ENCODE measurements around the gene CHURC1. TPM values are rescaled to one million over a fixed set of nuclear protein-coding genes. Genes with fewer than 3 reads are reported as not detected.

Gene CHURC1
- total RNA-seq: 10 to 100 TPM; 28.9 to 74.7 (median 56.0) TPM

DNA sequence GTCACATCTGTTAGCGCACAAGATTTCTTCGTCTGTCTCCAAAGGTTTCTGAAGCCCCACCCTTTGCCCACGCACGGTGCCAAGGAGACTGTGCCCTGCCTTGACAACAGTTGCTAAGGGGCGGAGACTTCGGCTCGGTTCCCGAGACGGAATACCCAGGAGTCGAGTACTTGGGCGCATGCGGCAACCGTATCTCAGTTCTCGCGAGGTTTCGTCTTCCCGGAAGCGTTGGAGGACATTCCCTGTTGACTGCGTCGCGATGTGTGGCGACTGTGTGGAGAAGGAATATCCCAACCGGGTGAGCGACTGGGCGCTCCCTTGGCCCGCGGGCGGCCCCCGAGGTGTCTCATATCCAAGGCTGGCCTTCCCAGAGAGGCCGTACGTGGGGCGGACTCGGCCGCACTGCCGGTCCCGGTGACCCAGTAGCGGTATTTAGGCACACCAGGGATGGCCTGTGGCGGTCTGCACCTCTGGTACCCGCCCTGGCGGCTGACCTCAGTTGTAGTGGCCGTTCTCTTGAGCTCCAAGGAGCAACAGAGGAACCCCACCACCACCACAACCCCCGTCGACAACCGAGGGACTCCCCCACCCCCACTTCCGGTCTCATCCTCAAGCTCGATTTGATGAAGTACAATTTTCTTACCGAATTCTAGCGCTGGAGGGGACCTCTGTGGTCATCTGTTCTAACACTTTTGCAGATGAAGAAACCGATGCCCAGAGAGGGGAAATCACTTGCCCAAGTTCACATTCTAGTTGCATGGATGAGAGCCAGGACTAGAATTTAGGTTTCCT, at the start of gene CHURC1:
CHURC1 (plus strand) TSS at position 219 of the 792 bp plus-strand sequence; CDS start at position 260, 41 bp downstream.
- peak; percentile 82 for DNase-seq
- 0 to 3% methylated on average over 16 to 19 of the region's 49 CpGs for WGBS, 2 donors
- Histone ChIP-seq H3K36me3 (no peaks in the 10 kb centered on the region), H3K4me1 (peaks cover 0 to 48% (median 19%) of the 10 kb centered on the region in 3 donors), H3K27me3 (no peaks in the 10 kb centered on the region), H3K4me3 (peak within 1 kb of the TSS; percentile 76 to 98 (median 96)), H3K9me3 (no peaks in the 10 kb centered on the region), H3K27ac (peak within 1 kb of the TSS; percentile 95 to 99 (median 98))
- intact Hi-C loops (cut with DNase I): no loop called here
- TF ChIP-seq POLR2A (IDR thresholded peaks at IDR 0.05): peak in 3 of 4 donors; percentile 60 to 91 (median 70)
- TF ChIP-seq, protein P1, sequence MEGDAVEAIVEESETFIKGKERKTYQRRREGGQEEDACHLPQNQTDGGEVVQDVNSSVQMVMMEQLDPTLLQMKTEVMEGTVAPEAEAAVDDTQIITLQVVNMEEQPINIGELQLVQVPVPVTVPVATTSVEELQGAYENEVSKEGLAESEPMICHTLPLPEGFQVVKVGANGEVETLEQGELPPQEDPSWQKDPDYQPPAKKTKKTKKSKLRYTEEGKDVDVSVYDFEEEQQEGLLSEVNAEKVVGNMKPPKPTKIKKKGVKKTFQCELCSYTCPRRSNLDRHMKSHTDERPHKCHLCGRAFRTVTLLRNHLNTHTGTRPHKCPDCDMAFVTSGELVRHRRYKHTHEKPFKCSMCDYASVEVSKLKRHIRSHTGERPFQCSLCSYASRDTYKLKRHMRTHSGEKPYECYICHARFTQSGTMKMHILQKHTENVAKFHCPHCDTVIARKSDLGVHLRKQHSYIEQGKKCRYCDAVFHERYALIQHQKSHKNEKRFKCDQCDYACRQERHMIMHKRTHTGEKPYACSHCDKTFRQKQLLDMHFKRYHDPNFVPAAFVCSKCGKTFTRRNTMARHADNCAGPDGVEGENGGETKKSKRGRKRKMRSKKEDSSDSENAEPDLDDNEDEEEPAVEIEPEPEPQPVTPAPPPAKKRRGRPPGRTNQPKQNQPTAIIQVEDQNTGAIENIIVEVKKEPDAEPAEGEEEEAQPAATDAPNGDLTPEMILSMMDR (IDR thresholded peaks at IDR 0.05): peak in 2 of 6 experiments; percentile 11 to 12

DNA sequence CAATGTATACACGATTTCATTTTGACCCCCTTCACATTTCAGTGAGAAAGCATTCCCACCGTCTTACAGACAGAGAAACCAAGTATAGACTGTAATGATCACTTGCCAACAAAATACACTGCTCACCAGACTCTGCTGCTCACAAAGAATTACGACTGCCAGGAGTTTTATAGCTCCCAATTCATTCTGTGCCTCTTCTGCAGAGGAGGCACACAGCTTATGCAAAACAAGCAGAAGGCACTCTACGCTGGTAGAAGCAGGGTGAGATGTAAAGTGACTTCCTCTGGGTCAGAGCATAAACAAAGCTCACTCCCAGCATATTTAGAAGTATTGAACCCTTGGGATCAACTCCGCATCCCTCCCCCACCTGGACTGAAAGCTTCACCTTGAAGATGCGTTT, 49.1 kb upstream of the CHURC1 start:
- peaks cover 0 to 15% (median 0%) of the 10 kb centered on the region in 3 donors for H3K4me1 ChIP-seq
- H3K4me3 ChIP-seq: no peak overlapping the region
- no peaks in the 10 kb centered on the region for H3K9me3 ChIP-seq
- no peak overlapping the region for H3K27ac ChIP-seq
- 76 to 78% methylated on average over 6 of the region's 6 CpGs for WGBS, 2 donors
- TF ChIP-seq, protein P1 (IDR thresholded peaks at IDR 0.05): no peak
- TF ChIP-seq POLR2A (IDR thresholded peaks at IDR 0.05): no peak
- intact Hi-C loops (cut with DNase I): no loop called here
- H3K27me3 ChIP-seq: peaks cover 0 to 25% (median 0%) of the 10 kb centered on the region in 4 donors
- DNase-seq: no peak
- no peaks in the 10 kb centered on the region for H3K36me3 ChIP-seq

DNA sequence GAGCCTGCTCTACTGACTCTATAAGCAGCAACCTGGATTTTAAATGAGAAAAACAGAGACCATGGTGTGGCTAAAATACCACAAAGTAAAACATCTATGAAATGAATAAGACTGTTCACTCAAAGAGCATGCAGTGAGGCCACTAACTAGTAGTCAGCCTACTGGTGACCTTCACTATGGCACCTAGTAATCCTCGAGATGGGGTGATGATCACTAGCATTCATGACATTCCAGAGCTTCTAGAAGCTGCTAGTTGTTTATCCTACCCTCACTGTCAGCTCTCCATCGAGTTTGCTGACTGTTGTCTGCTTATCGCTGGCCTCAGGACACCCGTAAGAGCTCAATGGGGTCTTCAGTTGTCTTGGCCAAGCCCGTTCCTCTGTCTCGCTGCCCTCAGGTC, 48.3 kb upstream of the CHURC1 start:
- H3K36me3 ChIP-seq: no peaks in the 10 kb centered on the region
- no peaks in the 10 kb centered on the region for H3K9me3 ChIP-seq
- no peak for TF ChIP-seq POLR2A (IDR thresholded peaks at IDR 0.05)
- TF ChIP-seq, protein P1 (IDR thresholded peaks at IDR 0.05): no peak
- no peak overlapping the region for H3K4me3 ChIP-seq
- H3K27ac ChIP-seq: peak overlapping the region in 1 of 4 donors; percentile 6
- peaks cover 0 to 15% (median 0%) of the 10 kb centered on the region in 3 donors for H3K4me1 ChIP-seq
- H3K27me3 ChIP-seq: peaks cover 0 to 30% (median 0%) of the 10 kb centered on the region in 4 donors
- intact Hi-C loops (cut with DNase I): no loop called here
- no peak for DNase-seq
- WGBS, 2 donors: 69 to 74% methylated on average over 6 of the region's 6 CpGs

DNA sequence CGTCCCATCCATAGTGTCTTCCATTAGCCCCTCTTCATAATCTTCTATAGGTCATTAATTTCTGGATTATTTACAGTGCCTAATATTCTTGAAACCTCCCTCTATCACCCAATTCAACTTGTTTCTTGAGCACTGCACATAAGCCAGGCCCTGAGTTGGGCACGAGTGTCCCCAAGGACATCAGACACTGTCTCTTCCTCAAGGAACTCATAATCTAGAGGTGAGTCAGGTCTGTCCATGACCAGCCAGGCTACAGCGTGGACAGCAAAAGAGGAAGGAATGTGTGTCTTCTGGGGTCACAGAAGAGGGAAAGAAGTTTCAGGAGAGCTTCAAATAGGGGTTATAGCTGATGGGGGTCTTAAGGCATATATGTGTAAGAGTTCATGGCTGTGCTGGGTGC, 47.1 kb upstream of the CHURC1 start:
- 91 to 93% methylated on average over 3 of the region's 3 CpGs for WGBS, 2 donors
- Histone ChIP-seq H3K36me3 (no peaks in the 10 kb centered on the region), H3K9me3 (no peaks in the 10 kb centered on the region), H3K4me1 (peaks cover 0 to 15% (median 0%) of the 10 kb centered on the region in 3 donors), H3K4me3 (no peak overlapping the region), H3K27me3 (peaks cover 0 to 34% (median 0%) of the 10 kb centered on the region in 4 donors), H3K27ac (no peak overlapping the region)
- intact Hi-C loops (cut with DNase I): no loop called here
- TF ChIP-seq POLR2A (IDR thresholded peaks at IDR 0.05): no peak
- TF ChIP-seq, protein P1 (IDR thresholded peaks at IDR 0.05): no peak
- DNase-seq: no peak

DNA sequence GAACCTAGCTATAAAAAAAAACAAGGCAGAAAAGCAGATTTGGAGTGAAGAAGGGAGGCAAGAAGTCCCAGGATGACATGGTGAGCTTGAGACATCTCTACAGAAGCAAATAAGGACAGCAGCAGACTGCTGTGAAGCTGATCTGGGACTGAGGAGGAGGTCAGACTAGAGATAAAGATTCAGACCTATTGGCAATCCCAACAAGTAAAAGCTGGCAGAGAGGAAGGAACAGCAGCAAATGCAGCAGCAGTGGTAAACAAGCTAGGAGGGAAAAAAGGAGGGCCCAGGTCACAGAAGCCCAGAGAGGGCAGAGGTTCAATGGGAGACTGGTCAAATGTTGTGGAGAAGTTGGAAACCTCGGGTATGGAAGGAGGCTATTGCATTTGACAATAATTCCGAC, 45.9 kb upstream of the CHURC1 start:
- Histone ChIP-seq H3K9me3 (no peaks in the 10 kb centered on the region), H3K36me3 (no peaks in the 10 kb centered on the region), H3K27ac (no peak overlapping the region), H3K4me1 (peaks cover 0 to 15% (median 0%) of the 10 kb centered on the region in 3 donors), H3K27me3 (peaks cover 0 to 38% (median 0%) of the 10 kb centered on the region in 4 donors), H3K4me3 (no peak overlapping the region)
- TF ChIP-seq, protein P1 (IDR thresholded peaks at IDR 0.05): no peak
- no peak for TF ChIP-seq POLR2A (IDR thresholded peaks at IDR 0.05)
- WGBS, 2 donors: 69 to 92% methylated on average over 2 of the region's 2 CpGs
- intact Hi-C loops (cut with DNase I): no loop called here
- no peak for DNase-seq
